Measurements from ENCODE around the gene SDF2.
"Not testable (repeated sequence)": the region's sequence is repeated elsewhere in the genome, so short reads cannot be mapped to it uniquely, and the experiment has no call there.

DNA sequence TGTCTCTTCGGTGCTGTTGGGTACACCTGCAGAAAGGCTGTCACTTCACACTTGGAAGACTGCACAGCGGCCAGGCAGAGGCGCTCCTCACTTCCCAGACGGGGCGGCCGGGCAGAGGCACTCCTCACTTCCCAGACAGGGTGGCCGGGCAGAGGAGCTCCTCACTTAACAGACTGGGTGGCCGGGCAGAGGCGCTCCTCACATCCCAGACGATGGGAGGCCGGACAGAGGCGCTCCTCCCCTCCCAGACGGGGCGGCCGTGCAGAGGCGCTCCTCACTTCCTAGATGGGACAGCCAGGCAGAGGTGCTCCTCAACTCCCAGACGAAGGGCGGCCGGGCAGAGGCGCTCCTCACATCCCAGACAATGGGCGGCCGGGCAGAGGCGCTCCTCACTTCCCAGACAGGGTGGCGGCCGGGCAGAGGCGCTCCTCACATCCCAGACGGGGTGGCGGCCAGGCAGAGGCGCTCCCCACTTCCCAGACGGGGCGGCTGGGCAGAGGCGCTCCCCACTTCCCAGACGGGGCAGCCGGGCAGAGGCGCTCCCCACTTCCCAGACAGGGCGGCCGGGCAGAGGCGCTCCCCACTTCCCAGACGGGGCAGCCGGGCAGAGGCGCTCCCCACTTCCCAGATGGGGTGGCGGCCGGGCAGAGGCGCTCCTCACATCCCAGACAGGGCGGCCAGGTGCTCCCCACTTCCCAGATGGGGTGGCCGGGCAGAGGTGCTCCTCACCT is 2.8 kb downstream of the SDF2 start:
- TF ChIP-seq CTCF, POLR2A (IDR thresholded peaks at IDR 0.05): not testable (repeated sequence)

Data from heart left ventricle (tissue), 13 donors.